OCI-LY1 (cell line): ENCODE results near the gene TCN1.

Experiments
- CTCF ChIP-seq: fragments of 200-600 bp; sonication (generic), shearing (Covaris generic); IDR thresholded peaks from 2 replicates; pipeline ENCODE4 v1.5.1; 2017; ENCODE audit warnings: mild to moderate bottlenecking, antibody characterized with exemption, low read length, moderate library complexity, mixed read lengths
- EZH2 ChIP-seq: fragments of 200-600 bp; sonication (generic), shearing (Covaris generic); IDR thresholded peaks from 2 replicates; pipeline ENCODE4 v1.8.0; 2017; ENCODE audit warnings: borderline replicate concordance, mixed run types, mild to moderate bottlenecking, antibody characterized with exemption, low read length, moderate library complexity, mixed read lengths

- TF ChIP-seq CTCF (peak; percentile 40; the same call in 1 of the 2 replicates), EZH2 (no peak)
Measured at GRCh38 chr11:59810189-59810910, 55.9 kb downstream of the TCN1 start, which contains the start of gene MRPL16.
